Erythroblast (primary cell): ENCODE data around the gene TCF7.
A peak's percentile ranks its signal among the peaks of the same experiment; 100 is the strongest.

Experiments
- DNase-seq, 2 experiments: peaks; one replicate each; lab custom pipeline; 2025; lab: John Stamatoyannopoulos, UW
- GATA1 ChIP-seq: IDR thresholded peaks from 2 replicates; pipeline ENCODE4 v1.6.1; 2011; ENCODE audit warnings: low read depth, mild to moderate bottlenecking, control low read depth, low read length, moderate library complexity
- POLR2A ChIP-seq: IDR thresholded peaks from 2 replicates; pipeline ENCODE4 v1.6.1; 2011; ENCODE audit warnings: mild to moderate bottlenecking, low read length

TCF7 gene

DNA sequence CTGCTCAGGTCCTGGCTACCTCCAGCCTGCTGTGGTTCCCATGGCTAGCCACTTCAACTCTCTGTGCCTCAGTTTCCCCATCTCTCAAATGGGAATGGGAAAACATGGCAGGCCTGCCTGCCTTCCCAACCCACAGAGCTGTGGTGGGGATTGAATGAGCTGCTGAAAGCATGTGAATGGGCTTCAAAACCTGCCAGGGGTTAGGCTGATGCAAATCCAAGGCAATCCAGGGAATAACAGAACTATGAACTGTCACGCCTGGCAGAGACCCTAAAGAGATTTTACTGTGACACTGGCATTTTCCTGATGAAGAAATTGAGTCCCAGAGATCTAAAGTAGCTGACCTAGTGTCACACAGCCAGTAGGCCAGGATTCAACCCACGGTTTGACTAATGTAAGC, 29.9 kb upstream of the TCF7 start:
- TF ChIP-seq POLR2A (no peak), GATA1 (no peak)
- DNase-seq = peak in 1 of 2 experiments; percentile 8

DNA sequence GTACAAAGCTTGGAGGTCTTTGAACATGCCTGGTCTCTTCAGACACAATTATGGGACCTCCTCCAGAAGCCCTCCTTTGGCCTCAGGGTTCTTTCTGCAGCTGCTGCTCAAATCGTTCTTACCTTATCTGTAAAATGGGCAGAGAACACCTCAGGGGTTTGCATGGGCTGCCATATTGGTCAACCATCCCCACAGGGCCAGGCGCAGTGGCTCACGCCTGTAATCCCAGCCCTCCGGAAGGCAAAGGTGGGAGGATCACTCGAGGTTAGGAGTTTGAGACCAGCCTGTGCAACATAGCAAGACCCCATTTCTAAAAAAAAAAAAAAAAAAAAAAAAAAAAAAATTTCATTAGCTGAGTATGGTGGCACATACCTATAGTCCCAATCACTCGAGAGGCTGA, 29.1 kb upstream of the TCF7 start:
- no peak for DNase-seq
- TF ChIP-seq POLR2A (no peak), GATA1 (no peak)

GRCh38 chr5:134086225-134086942, 28.1 kb upstream of the TCF7 start:
- TF ChIP-seq POLR2A (no peak), GATA1 (no peak)
- DNase-seq = no peak

- no peak for TF ChIP-seq POLR2A
- no peak for TF ChIP-seq GATA1
- no peak for DNase-seq
Measured at GRCh38 chr5:134086943-134087305, 27.6 kb upstream of the TCF7 start.

DNA sequence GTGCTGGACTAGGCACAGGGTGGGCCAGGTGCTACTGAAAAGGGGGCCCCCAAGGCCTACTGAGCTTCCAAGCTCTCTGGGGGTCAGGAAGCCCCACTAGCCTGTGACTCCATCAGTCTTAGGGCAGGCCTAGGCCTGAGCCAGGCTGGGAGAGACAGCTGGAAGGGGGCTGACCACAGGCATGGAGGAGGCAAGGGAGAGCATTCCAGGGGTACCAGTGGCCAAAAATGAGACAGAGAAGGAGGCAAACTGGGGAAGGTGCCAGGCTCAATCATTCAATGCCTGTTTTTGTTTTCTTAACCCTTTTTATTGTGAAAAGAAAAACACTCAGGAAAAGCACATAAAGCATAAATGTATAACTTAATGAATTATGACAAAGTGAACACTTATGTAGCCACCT, 26.2 kb upstream of the TCF7 start:
- TF ChIP-seq GATA1 (no peak), POLR2A (no peak)
- no peak for DNase-seq

- TF ChIP-seq GATA1 = no peak
- TF ChIP-seq POLR2A = no peak
- no peak for DNase-seq
Measured at GRCh38 chr5:134088994-134089560, 25.4 kb upstream of the TCF7 start.

DNA sequence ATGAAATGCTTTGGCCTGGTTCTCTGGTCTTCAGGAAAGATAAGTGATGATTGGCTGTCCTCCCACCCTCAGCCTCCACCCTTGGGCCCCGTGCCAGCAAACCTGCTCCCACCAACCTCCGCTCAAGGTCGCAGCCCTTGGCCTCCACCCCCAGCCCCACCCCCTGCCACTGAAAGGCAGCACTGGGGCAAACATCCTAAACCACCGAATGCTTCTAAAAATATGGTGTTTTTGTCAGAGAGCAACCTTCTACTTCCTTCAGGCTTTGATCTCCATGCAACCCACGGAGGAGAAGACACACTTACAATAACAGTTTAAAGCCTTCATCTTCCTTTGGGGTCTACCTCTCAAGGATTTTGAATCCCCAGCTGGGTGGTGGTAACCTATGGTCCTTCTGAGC, 24.0 kb upstream of the TCF7 start:
- TF ChIP-seq POLR2A = no peak
- TF ChIP-seq GATA1 = no peak
- no peak for DNase-seq

GRCh38 chr5:134091626-134092121, 22.8 kb upstream of the TCF7 start:
- no peak for DNase-seq
- TF ChIP-seq GATA1 (no peak), POLR2A (no peak)

GRCh38 chr5:134092875-134093274, 21.6 kb upstream of the TCF7 start:
- TF ChIP-seq POLR2A (no peak), GATA1 (no peak)
- DNase-seq = no peak

DNA sequence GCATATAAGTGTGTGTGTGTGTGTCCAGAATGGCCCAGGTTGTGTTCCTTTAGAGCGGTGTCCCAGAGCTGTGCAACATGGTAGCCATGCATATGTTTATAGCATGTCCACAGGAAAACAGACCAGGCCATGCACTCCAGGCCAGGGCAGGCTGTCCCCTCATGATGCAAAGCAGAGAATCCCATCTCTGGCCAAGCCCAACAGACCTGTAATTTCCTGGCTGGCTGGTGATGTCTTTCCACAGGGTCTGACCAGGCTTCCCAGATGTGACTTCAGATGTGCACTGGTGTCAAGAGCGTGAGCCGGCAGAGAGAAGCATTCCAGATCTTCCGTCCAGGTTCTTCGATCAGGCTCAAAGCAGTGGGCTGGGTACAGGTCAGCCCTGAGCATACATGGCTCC, 21.1 kb upstream of the TCF7 start:
- no peak for TF ChIP-seq GATA1
- no peak for TF ChIP-seq POLR2A
- DNase-seq = no peak

DNA sequence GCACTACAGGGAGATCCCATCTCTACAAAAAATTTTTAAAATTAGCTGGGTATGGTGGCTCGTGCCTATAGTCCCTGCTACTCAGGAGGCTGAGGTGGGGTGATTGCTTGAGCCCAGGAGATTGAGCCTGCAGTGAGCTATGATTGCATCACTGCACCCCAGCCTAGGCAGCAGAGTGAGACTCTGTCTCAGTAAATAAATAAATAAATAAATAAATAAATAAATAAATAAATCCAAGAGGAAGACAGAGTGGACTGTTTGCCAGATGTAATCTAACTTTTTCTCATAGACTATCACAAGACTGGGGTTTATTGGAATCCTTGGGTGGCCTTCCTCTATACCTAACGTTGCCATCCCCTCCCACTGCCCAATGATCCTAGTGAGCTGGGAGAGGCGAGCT, 19.2 kb upstream of the TCF7 start:
- TF ChIP-seq POLR2A (no peak), GATA1 (no peak)
- DNase-seq = no peak

GRCh38 chr5:134095887-134096589, 18.4 kb upstream of the TCF7 start:
- no peak for DNase-seq
- TF ChIP-seq POLR2A (no peak), GATA1 (no peak)

- TF ChIP-seq POLR2A (no peak), GATA1 (no peak)
- no peak for DNase-seq
Measured at GRCh38 chr5:134097211-134097749, 17.2 kb upstream of the TCF7 start.

GRCh38 chr5:134098690-134099089, 15.8 kb upstream of the TCF7 start:
- no peak for DNase-seq
- TF ChIP-seq GATA1 (no peak), POLR2A (no peak)
